Loucy (cell line): ENCODE data around the gene GALNT7.

ENCODE experiments used
- H2AFZ ChIP-seq: fragments of 200-600 bp; sonication (generic); 2 replicates; pipeline ENCODE4 v1.6.0; 2016; ENCODE audit warnings: antibody characterized with exemption, mild to moderate bottlenecking, low read length, moderate library complexity
- H3F3A ChIP-seq: fragments of 200-600 bp; 2 replicates; pipeline ENCODE4 v1.6.0; 2016; ENCODE audit warnings: antibody characterized with exemption, low read depth, mild to moderate bottlenecking
- H3K27me3 ChIP-seq: fragments of 200-600 bp; sonication (generic); 2 replicates; pipeline ENCODE4 v1.6.1; 2014; ENCODE audit warnings: low read length, mild to moderate bottlenecking; ENCODE audit not compliant: insufficient read depth, poor library complexity, severe bottlenecking
- H3K36me3 ChIP-seq: fragments of 200-600 bp; sonication (generic); 2 replicates; pipeline ENCODE4 v1.6.1; 2016; ENCODE audit warnings: low read length; ENCODE audit not compliant: insufficient read depth
- H3K4me1 ChIP-seq: fragments of 200-600 bp; sonication (generic); 2 replicates; pipeline ENCODE4 v1.5.1; 2014; ENCODE audit warnings: low read length, mild to moderate bottlenecking; ENCODE audit not compliant: insufficient read depth, poor library complexity, severe bottlenecking
- H3K4me2 ChIP-seq: fragments of 200-600 bp; sonication (generic); 2 replicates; pipeline ENCODE4 v1.6.0; 2014; ENCODE audit warnings: antibody characterized with exemption, low read length, low read depth, mild to moderate bottlenecking; ENCODE audit not compliant: poor library complexity, severe bottlenecking
- H3K4me3 ChIP-seq: fragments of 200-600 bp; sonication (generic); 2 replicates; pipeline ENCODE4 v1.5.1; 2014; ENCODE audit warnings: low read length, mild to moderate bottlenecking, mixed read lengths; ENCODE audit not compliant: poor library complexity, severe bottlenecking
- H3K79me2 ChIP-seq: fragments of 200-600 bp; sonication (generic); 2 replicates; pipeline ENCODE4 v1.6.1; 2014; ENCODE audit warnings: low read length; ENCODE audit not compliant: insufficient read depth
- H3K9ac ChIP-seq: fragments of 200-600 bp; sonication (generic); 2 replicates; pipeline ENCODE4 v1.6.0; 2014; ENCODE audit warnings: mild to moderate bottlenecking, low read depth, low read length, moderate library complexity; ENCODE audit not compliant: poor library complexity, severe bottlenecking
- H3K9me2 ChIP-seq: fragments of 200-600 bp; sonication (generic); replicated peaks from 2 replicates; pipeline ENCODE4 v1.6.1; 2016; ENCODE audit warnings: low read depth, low read length, mixed read lengths
- H3K9me3 ChIP-seq: fragments of 200-600 bp; sonication (generic); 2 replicates; pipeline ENCODE4 v1.6.1; 2014; ENCODE audit warnings: mild to moderate bottlenecking, antibody characterized with exemption, low read length, low read depth; ENCODE audit not compliant: insufficient read depth
- H4K20me1 ChIP-seq: fragments of 200-600 bp; sonication (generic); 2 replicates; pipeline ENCODE4 v1.6.0; 2014; ENCODE audit warnings: antibody characterized with exemption, low read length, mild to moderate bottlenecking; ENCODE audit not compliant: insufficient read depth, poor library complexity, severe bottlenecking
- CTCF ChIP-seq: fragments of 200-600 bp; sonication (generic); conservative IDR thresholded peaks from 2 replicates; pipeline ENCODE4 v1.5.1; 2014; ENCODE audit warnings: mild to moderate bottlenecking, antibody characterized with exemption, low read length
- EZH2phosphoT487 ChIP-seq: fragments of 200-600 bp; IDR thresholded peaks from 2 replicates; pipeline ENCODE4 v1.6.1; 2018; ENCODE audit warnings: antibody characterized with exemption, mild to moderate bottlenecking, moderate library complexity, borderline replicate concordance

GALNT7 gene

GRCh38 chr4:173236301-173236700 lies 67.7 kb downstream of the GALNT7 start:
- no peak overlapping the region for H3K9ac ChIP-seq
- H3K79me2 ChIP-seq = peaks cover 100% of the 10 kb centered on the region
- H3K27me3 ChIP-seq = no peaks in the 10 kb centered on the region
- TF ChIP-seq EZH2phosphoT487 (no peak), CTCF (no peak)
- peaks cover 22% of the 10 kb centered on the region; the same call in 1 of the 2 replicates for H3K36me3 ChIP-seq
- no peaks in the 10 kb centered on the region for H3F3A ChIP-seq
- H3K9me3 ChIP-seq = no peaks in the 10 kb centered on the region
- no peak overlapping the region for H3K4me3 ChIP-seq
- H3K4me2 ChIP-seq = peak overlapping the region; percentile 34
- H3K4me1 ChIP-seq = peaks cover 32% of the 10 kb centered on the region
- H4K20me1 ChIP-seq = peaks cover 48% of the 10 kb centered on the region
- no peaks in the 10 kb centered on the region for H3K9me2 ChIP-seq
- no peak overlapping the region for H2AFZ ChIP-seq

- H3K79me2 ChIP-seq = peaks cover 100% of the 10 kb centered on the region
- TF ChIP-seq CTCF (peak; percentile 45), EZH2phosphoT487 (no peak)
- no peaks in the 10 kb centered on the region for H3K27me3 ChIP-seq
- no peak overlapping the region for H3K4me3 ChIP-seq
- no peak overlapping the region for H2AFZ ChIP-seq
- H3F3A ChIP-seq = no peaks in the 10 kb centered on the region
- H3K4me2 ChIP-seq = peak overlapping the region; percentile 34
- H3K9me3 ChIP-seq = no peaks in the 10 kb centered on the region
- peaks cover 34% of the 10 kb centered on the region for H3K4me1 ChIP-seq
- no peak overlapping the region for H3K9ac ChIP-seq
- H4K20me1 ChIP-seq = peaks cover 54% of the 10 kb centered on the region
- peaks cover 22% of the 10 kb centered on the region; the same call in 1 of the 2 replicates for H3K36me3 ChIP-seq
- H3K9me2 ChIP-seq = no peaks in the 10 kb centered on the region
Measured at GRCh38 chr4:173237152-173237551, 68.5 kb downstream of the GALNT7 start.

- Histone ChIP-seq H3K9me3 (no peaks in the 10 kb centered on the region), H2AFZ (no peak overlapping the region), H3K9me2 (no peaks in the 10 kb centered on the region), H3K9ac (no peak overlapping the region), H3K79me2 (peaks cover 100% of the 10 kb centered on the region), H3F3A (no peaks in the 10 kb centered on the region), H3K4me3 (no peak overlapping the region), H3K4me1 (peaks cover 40% of the 10 kb centered on the region), H3K36me3 (peaks cover 18% of the 10 kb centered on the region; the same call in 1 of the 2 replicates), H4K20me1 (peaks cover 57% of the 10 kb centered on the region), H3K27me3 (no peaks in the 10 kb centered on the region), H3K4me2 (peak overlapping the region; percentile 34)
- TF ChIP-seq CTCF = no peak
- TF ChIP-seq EZH2phosphoT487 = no peak
Measured at GRCh38 chr4:173237762-173238161, 69.2 kb downstream of the GALNT7 start.
